NCI-H1930 (cell line): ENCODE measurements around the gene PITX1.

Source experiments
- DNase-seq, 2 experiments: peaks; one replicate each; lab custom pipeline; 2025; lab: John Stamatoyannopoulos, UW

Gene PITX1

GRCh38 chr5:135041726-135042125 is 7.7 kb upstream of the PITX1 start:
- no peak for DNase-seq

- no peak for DNase-seq
Observed at GRCh38 chr5:135041145-135041587, 7.1 kb upstream of the PITX1 start.

DNA sequence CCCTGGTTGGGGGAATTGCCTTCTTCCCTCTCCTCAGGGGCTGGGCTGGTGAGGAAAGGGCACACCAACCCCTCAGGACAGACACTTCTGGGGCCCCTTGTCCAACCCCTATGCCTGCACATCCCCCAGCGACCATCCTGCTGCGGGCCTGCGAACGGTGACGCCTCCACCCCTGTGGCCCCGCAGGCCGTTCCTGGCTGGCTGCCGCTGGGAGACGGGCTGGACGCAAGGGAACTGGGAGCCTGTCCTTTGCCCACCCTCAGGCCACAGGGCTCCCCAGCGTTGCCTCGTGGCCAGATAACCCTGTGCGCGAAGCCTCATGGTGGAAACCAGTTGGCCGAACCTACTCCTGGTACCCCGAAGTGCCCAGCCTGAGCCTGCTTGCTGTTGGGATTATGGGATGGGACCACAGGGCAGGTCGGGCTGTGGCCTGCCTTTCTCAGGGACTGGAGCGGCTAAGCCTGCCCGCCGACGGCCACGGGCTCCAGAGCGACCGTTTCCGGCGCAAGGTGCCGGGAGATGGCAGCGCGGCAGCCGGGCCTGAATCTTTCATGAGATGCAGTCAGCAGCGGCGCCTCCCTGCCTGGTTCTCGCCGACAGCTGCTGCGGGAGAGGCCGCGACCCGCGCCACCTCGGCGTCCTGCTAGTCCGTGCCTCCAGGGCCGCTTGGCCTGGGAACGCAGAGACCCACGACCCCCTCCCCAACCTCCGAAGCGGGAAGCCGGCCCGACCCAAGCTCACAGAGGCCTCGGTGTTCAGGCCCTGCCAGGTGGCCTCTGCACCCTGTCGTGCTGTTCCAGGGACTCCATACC is 6.5 kb upstream of the PITX1 start:
- no peak for DNase-seq

- DNase-seq, result no peak
Observed at GRCh38 chr5:135040034-135040332, 6.0 kb upstream of the PITX1 start.

GRCh38 chr5:135039271-135040033 is 5.4 kb upstream of the PITX1 start:
- DNase-seq, result no peak

DNA sequence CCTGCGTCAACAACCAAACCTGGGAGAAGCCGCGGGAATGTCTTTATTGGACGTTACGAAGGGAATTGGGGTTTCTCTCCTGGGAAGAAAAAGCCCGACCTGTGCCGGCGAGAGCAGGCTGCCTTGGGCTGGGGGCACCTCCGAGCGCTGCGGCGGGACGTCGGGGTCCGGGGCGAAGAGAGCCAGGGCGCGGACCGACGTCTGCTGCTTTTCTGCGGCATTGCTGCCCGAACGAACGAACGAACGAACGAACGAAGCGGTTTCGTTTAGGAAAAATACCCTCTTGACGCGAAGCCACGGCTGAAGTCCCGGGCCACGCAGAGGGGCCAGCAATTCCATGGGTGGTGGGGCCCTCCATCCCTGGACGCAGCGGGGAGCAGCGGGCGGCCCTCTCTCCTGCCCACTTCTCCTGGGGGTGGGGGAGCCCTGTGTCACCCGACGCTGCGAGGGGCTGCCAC is 4.8 kb upstream of the PITX1 start:
- no peak for DNase-seq

DNA sequence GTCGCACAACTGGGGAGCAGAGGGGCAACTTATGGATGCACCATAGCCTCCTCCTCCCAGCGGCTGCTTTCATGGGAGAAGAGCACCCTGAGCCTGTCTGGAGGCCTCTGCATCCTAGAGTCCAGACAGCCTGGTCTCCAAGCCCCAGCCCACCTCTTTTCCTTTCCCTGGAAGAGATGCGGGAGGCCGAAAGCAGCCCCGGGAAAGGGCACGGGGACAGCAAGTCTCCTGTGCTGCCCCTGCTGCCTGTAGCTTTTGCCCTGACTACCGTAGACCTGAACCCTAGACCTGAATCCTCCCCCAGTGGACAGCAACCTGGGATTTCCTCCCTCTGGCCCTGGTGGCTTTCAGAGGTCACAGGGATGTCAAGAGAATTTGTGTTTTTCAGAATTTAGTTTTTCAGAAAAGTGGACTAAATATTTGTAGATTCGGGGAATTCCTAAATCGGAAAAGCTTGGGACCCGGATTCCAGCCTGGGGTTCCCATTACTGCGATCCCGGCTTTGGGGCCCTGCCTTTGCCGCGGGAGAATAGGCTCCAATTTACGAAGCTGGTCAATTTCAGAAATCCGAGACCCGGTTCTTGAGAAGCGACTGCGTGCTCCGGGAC is 4.3 kb upstream of the PITX1 start:
- no peak for DNase-seq

GRCh38 chr5:135037519-135038204 is 3.6 kb upstream of the PITX1 start:
- no peak for DNase-seq

DNA sequence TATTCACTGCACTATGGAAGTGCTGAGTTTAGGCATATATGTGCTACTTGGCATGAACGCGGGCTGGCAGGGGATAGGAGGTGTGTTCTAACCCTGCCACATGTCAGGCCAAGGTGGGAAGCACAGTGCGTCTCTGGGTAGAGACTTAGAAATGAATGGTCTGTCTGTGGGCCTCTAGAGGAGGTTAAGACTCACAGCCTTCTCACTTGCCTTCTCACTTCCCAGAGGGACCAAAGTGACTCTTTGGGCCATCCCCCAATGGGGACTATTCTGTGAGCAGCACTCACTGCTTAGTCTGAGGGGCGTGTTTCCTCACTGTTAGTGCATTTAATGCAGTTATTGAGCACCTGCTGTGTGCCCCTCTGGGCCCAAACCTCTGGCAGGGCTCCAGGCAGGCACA is 2.4 kb upstream of the PITX1 start:
- no peak for DNase-seq

- no peak for DNase-seq
Observed at GRCh38 chr5:135035678-135036030, 1.6 kb upstream of the PITX1 start.

GRCh38 chr5:135034963-135035677 is 1.1 kb upstream of the PITX1 start:
- DNase-seq, result no peak

DNA sequence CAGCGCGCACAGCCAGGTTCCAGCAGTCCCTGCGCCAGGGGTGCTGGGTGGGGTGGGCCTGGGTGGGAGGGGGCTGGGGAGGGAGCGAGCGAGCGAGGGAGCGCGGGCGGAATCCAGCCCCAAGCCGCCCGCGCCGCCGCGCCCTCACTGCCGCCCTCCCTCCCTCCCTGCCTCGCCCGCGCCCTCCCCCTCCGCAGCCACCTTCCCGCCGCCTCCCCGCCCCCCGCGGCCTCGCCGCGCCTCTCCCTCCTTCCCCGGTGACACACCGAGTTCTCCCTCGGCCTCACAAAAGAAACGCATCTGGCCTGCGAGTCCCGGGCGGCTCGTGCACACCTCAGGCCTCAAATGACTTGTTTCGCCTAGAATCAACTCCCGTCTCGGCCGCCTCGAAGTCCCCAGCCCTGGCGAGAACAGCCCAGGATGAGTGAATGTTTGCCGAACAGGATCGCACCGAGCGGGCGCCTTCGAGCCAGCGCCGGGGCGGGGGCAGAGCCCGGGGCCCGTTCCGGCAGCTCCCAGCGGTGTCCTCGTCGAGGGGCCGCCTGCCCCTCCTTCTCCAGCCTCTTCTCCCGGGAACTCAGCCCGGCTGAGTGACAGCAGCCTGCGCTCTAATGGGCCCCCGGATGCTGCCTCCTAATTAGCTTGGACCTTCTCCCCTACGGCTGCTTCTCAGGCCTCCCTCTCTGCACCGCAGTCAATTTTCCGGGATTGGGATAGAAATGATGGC is 371 bp upstream of the PITX1 start:
- no peak for DNase-seq

GRCh38 chr5:135032999-135033861 is 798 bp downstream of the PITX1 start:
- no peak for DNase-seq

DNA sequence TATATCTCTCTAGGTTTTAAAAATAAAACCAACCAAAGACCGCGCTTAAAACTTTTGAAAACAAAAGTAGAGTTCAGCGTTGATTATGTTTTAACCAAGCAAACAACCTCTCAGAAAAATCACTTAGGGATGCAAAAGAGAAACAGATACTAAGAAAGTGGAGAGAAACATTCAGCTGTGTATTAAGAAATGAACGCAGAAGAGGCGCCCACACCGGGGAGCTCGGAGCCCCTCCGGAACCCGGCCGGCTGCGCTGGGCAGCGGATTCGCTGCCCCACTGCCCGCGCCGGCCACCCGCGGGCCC is 1.4 kb downstream of the PITX1 start:
- DNase-seq, result no peak

GRCh38 chr5:135031813-135032694 is 2.0 kb downstream of the PITX1 start:
- no peak for DNase-seq

- no peak for DNase-seq
Observed at GRCh38 chr5:135030956-135031812, 2.8 kb downstream of the PITX1 start.

- DNase-seq, result no peak
Observed at GRCh38 chr5:135030123-135030955, 3.7 kb downstream of the PITX1 start.
